Measurements from ENCODE around the gene STX16.

- TF ChIP-seq POLR2A (IDR thresholded peaks at IDR 0.05) (no peak), POLR2AphosphoS5 (IDR thresholded peaks at IDR 0.05) (no peak), EP300 (IDR thresholded peaks at IDR 0.05) (no peak)
- TF ChIP-seq, protein P1, sequence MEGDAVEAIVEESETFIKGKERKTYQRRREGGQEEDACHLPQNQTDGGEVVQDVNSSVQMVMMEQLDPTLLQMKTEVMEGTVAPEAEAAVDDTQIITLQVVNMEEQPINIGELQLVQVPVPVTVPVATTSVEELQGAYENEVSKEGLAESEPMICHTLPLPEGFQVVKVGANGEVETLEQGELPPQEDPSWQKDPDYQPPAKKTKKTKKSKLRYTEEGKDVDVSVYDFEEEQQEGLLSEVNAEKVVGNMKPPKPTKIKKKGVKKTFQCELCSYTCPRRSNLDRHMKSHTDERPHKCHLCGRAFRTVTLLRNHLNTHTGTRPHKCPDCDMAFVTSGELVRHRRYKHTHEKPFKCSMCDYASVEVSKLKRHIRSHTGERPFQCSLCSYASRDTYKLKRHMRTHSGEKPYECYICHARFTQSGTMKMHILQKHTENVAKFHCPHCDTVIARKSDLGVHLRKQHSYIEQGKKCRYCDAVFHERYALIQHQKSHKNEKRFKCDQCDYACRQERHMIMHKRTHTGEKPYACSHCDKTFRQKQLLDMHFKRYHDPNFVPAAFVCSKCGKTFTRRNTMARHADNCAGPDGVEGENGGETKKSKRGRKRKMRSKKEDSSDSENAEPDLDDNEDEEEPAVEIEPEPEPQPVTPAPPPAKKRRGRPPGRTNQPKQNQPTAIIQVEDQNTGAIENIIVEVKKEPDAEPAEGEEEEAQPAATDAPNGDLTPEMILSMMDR (IDR thresholded peaks at IDR 0.05): no peak
Measured at GRCh38 chr20:58669287-58670006, 18.4 kb downstream of the STX16 start.

Measured in sigmoid colon (tissue), 4 donors.